Activated naive CD4-positive, alpha-beta T cell treated with anti-CD3 and anti-CD28 coated beads, Interleukin-2, amount 10 ng/mL, durations not matched to agents 7 days and 5 days (primary cell): Measurements from ENCODE around the gene PJA1.

ENCODE experiments used
- CTCF ChIA-PET: fragments of 350-600 bp; sonication (Branson Sonifier 250); formaldehyde crosslinking; loops from one replicate; lab custom pipeline; 2021; ENCODE audit warnings: antibody characterized with exemption; lab: Charles Lee
- DNase-seq: peaks from one replicate; pipeline ENCODE4 v3.0.0-alpha.2; 2020
- H3K27ac Mint-ChIP-seq: one replicate; pipeline ENCODE4 v1.8.0; 2021; ENCODE audit warnings: mild to moderate bottlenecking, moderate library complexity, mixed read lengths
- H3K27me3 Mint-ChIP-seq: one replicate; pipeline ENCODE4 v1.8.0; 2021; ENCODE audit warnings: mild to moderate bottlenecking, mixed read lengths
- H3K36me3 Mint-ChIP-seq: one replicate; pipeline ENCODE4 v1.8.0; 2021; ENCODE audit warnings: mixed read lengths
- H3K4me1 Mint-ChIP-seq: one replicate; pipeline ENCODE4 v1.8.0; 2021; ENCODE audit warnings: mixed read lengths
- H3K4me3 Mint-ChIP-seq: one replicate; pipeline ENCODE4 v1.8.0; 2021; ENCODE audit warnings: mild to moderate bottlenecking, moderate library complexity, mixed read lengths
- H3K9me3 Mint-ChIP-seq: one replicate; pipeline ENCODE4 v1.8.0; 2021; ENCODE audit warnings: mixed read lengths

PJA1 gene

GRCh38 chrX:69140837-69141236, 24.4 kb downstream of the PJA1 start:
- Mint-ChIP-seq H3K27me3 (peaks cover 25% of the 10 kb centered on the region), H3K4me3 (no peak overlapping the region), H3K27ac (no peak overlapping the region), H3K9me3 (no peaks in the 10 kb centered on the region), H3K36me3 (no peaks in the 10 kb centered on the region), H3K4me1 (no peaks in the 10 kb centered on the region)
- CTCF ChIA-PET = no interaction called here
- no peak for DNase-seq

- no peak overlapping the region for H3K27ac Mint-ChIP-seq
- no peaks in the 10 kb centered on the region for H3K9me3 Mint-ChIP-seq
- no peaks in the 10 kb centered on the region for H3K36me3 Mint-ChIP-seq
- CTCF ChIA-PET = no interaction called here
- H3K27me3 Mint-ChIP-seq = peaks cover 30% of the 10 kb centered on the region
- no peaks in the 10 kb centered on the region for H3K4me1 Mint-ChIP-seq
- DNase-seq = no peak
- no peak overlapping the region for H3K4me3 Mint-ChIP-seq
Observed at GRCh38 chrX:69139516-69139915, 25.7 kb downstream of the PJA1 start.

GRCh38 chrX:69138512-69138911, 26.7 kb downstream of the PJA1 start:
- Mint-ChIP-seq H3K9me3 (no peaks in the 10 kb centered on the region), H3K4me1 (no peaks in the 10 kb centered on the region), H3K27ac (no peak overlapping the region), H3K4me3 (no peak overlapping the region), H3K27me3 (peaks cover 35% of the 10 kb centered on the region), H3K36me3 (no peaks in the 10 kb centered on the region)
- CTCF ChIA-PET = no interaction called here
- DNase-seq = no peak

- no peak overlapping the region for H3K4me3 Mint-ChIP-seq
- H3K36me3 Mint-ChIP-seq = no peaks in the 10 kb centered on the region
- peaks cover 39% of the 10 kb centered on the region for H3K27me3 Mint-ChIP-seq
- no peaks in the 10 kb centered on the region for H3K9me3 Mint-ChIP-seq
- no peaks in the 10 kb centered on the region for H3K4me1 Mint-ChIP-seq
- CTCF ChIA-PET = no interaction called here
- DNase-seq = no peak
- H3K27ac Mint-ChIP-seq = no peak overlapping the region
Observed at GRCh38 chrX:69138118-69138390, 27.2 kb downstream of the PJA1 start.

- Mint-ChIP-seq H3K4me1 (no peaks in the 10 kb centered on the region), H3K4me3 (no peak overlapping the region), H3K27ac (no peak overlapping the region), H3K9me3 (no peaks in the 10 kb centered on the region), H3K36me3 (no peaks in the 10 kb centered on the region), H3K27me3 (peaks cover 39% of the 10 kb centered on the region)
- CTCF ChIA-PET = no interaction called here
- DNase-seq = no peak
Observed at GRCh38 chrX:69137371-69138117, 27.7 kb downstream of the PJA1 start.

- Mint-ChIP-seq H3K36me3 (no peaks in the 10 kb centered on the region), H3K9me3 (no peaks in the 10 kb centered on the region), H3K27me3 (peaks cover 42% of the 10 kb centered on the region), H3K4me3 (no peak overlapping the region), H3K27ac (no peak overlapping the region), H3K4me1 (no peaks in the 10 kb centered on the region)
- DNase-seq = no peak
- CTCF ChIA-PET = no interaction called here
Observed at GRCh38 chrX:69136546-69137331, 28.5 kb downstream of the PJA1 start.

- DNase-seq = no peak
- CTCF ChIA-PET = no interaction called here
- no peak overlapping the region for H3K27ac Mint-ChIP-seq
- no peak overlapping the region for H3K4me3 Mint-ChIP-seq
- no peaks in the 10 kb centered on the region for H3K4me1 Mint-ChIP-seq
- no peaks in the 10 kb centered on the region for H3K36me3 Mint-ChIP-seq
- no peaks in the 10 kb centered on the region for H3K9me3 Mint-ChIP-seq
- H3K27me3 Mint-ChIP-seq = peaks cover 65% of the 10 kb centered on the region
Observed at GRCh38 chrX:69133921-69134542, 31.2 kb downstream of the PJA1 start.

GRCh38 chrX:69131886-69132285, 33.4 kb downstream of the PJA1 start:
- no peaks in the 10 kb centered on the region for H3K9me3 Mint-ChIP-seq
- DNase-seq = no peak
- no peak overlapping the region for H3K27ac Mint-ChIP-seq
- H3K4me3 Mint-ChIP-seq = no peak overlapping the region
- CTCF ChIA-PET = no interaction called here
- H3K36me3 Mint-ChIP-seq = no peaks in the 10 kb centered on the region
- H3K4me1 Mint-ChIP-seq = no peaks in the 10 kb centered on the region
- H3K27me3 Mint-ChIP-seq = peaks cover 69% of the 10 kb centered on the region

- Mint-ChIP-seq H3K27ac (no peak overlapping the region), H3K4me1 (no peaks in the 10 kb centered on the region), H3K27me3 (peaks cover 65% of the 10 kb centered on the region), H3K4me3 (no peak overlapping the region), H3K36me3 (no peaks in the 10 kb centered on the region), H3K9me3 (no peaks in the 10 kb centered on the region)
- no peak for DNase-seq
- CTCF ChIA-PET = no interaction called here
Observed at GRCh38 chrX:69130439-69130838, 34.8 kb downstream of the PJA1 start.

GRCh38 chrX:69128588-69128987, 36.7 kb downstream of the PJA1 start:
- CTCF ChIA-PET = no interaction called here
- Mint-ChIP-seq H3K36me3 (no peaks in the 10 kb centered on the region), H3K4me3 (no peak overlapping the region), H3K27ac (no peak overlapping the region), H3K4me1 (no peaks in the 10 kb centered on the region), H3K27me3 (peaks cover 57% of the 10 kb centered on the region), H3K9me3 (no peaks in the 10 kb centered on the region)
- no peak for DNase-seq

- no peaks in the 10 kb centered on the region for H3K4me1 Mint-ChIP-seq
- no peak overlapping the region for H3K4me3 Mint-ChIP-seq
- H3K27ac Mint-ChIP-seq = no peak overlapping the region
- H3K27me3 Mint-ChIP-seq = peaks cover 52% of the 10 kb centered on the region
- CTCF ChIA-PET = no interaction called here
- no peak for DNase-seq
- H3K9me3 Mint-ChIP-seq = no peaks in the 10 kb centered on the region
- H3K36me3 Mint-ChIP-seq = no peaks in the 10 kb centered on the region
Observed at GRCh38 chrX:69127466-69127865, 37.8 kb downstream of the PJA1 start.

- Mint-ChIP-seq H3K27ac (no peak overlapping the region), H3K4me3 (no peak overlapping the region), H3K36me3 (no peaks in the 10 kb centered on the region), H3K27me3 (peaks cover 47% of the 10 kb centered on the region), H3K4me1 (no peaks in the 10 kb centered on the region), H3K9me3 (no peaks in the 10 kb centered on the region)
- CTCF ChIA-PET = no interaction called here
- DNase-seq = no peak
Observed at GRCh38 chrX:69126642-69127041, 38.6 kb downstream of the PJA1 start.

- CTCF ChIA-PET = no interaction called here
- Mint-ChIP-seq H3K36me3 (no peaks in the 10 kb centered on the region), H3K4me3 (no peak overlapping the region), H3K4me1 (no peaks in the 10 kb centered on the region), H3K9me3 (no peaks in the 10 kb centered on the region), H3K27me3 (peaks cover 33% of the 10 kb centered on the region), H3K27ac (no peak overlapping the region)
- no peak for DNase-seq
Observed at GRCh38 chrX:69125094-69125493, 40.2 kb downstream of the PJA1 start.

- Mint-ChIP-seq H3K9me3 (no peaks in the 10 kb centered on the region), H3K4me3 (no peak overlapping the region), H3K27ac (no peak overlapping the region), H3K4me1 (no peaks in the 10 kb centered on the region), H3K27me3 (peaks cover 23% of the 10 kb centered on the region), H3K36me3 (no peaks in the 10 kb centered on the region)
- CTCF ChIA-PET = no interaction called here
- DNase-seq = no peak
Observed at GRCh38 chrX:69124108-69124507, 41.1 kb downstream of the PJA1 start.

GRCh38 chrX:69123481-69123880, 41.8 kb downstream of the PJA1 start:
- CTCF ChIA-PET = no interaction called here
- H3K9me3 Mint-ChIP-seq = no peaks in the 10 kb centered on the region
- peaks cover 17% of the 10 kb centered on the region for H3K27me3 Mint-ChIP-seq

More at GRCh38 chrX:69123481-69123880, 41.8 kb downstream of the PJA1 start:
- no peak overlapping the region for H3K27ac Mint-ChIP-seq
- H3K4me1 Mint-ChIP-seq = no peaks in the 10 kb centered on the region
- H3K36me3 Mint-ChIP-seq = no peaks in the 10 kb centered on the region
- no peak for DNase-seq
- no peak overlapping the region for H3K4me3 Mint-ChIP-seq
